NCI-H2196 treated with DMSO at 0.1 percent for 48 hours (cell line): ENCODE results near the gene DVL2.

ENCODE experiments used
- DNase-seq: peaks from one replicate; lab custom pipeline; 2025; ENCODE audit not compliant: unreplicated experiment; lab: John Stamatoyannopoulos, UW

Gene DVL2

GRCh38 chr17:7176107-7176840 is 58.0 kb downstream of the DVL2 start:
- no peak for DNase-seq
